ENCODE measurements around the gene MMP24OS.
"Not testable (repeated sequence)": the region's sequence is repeated elsewhere in the genome, so short reads cannot be mapped to it uniquely, and the experiment has no call there.

MMP24OS gene

DNA sequence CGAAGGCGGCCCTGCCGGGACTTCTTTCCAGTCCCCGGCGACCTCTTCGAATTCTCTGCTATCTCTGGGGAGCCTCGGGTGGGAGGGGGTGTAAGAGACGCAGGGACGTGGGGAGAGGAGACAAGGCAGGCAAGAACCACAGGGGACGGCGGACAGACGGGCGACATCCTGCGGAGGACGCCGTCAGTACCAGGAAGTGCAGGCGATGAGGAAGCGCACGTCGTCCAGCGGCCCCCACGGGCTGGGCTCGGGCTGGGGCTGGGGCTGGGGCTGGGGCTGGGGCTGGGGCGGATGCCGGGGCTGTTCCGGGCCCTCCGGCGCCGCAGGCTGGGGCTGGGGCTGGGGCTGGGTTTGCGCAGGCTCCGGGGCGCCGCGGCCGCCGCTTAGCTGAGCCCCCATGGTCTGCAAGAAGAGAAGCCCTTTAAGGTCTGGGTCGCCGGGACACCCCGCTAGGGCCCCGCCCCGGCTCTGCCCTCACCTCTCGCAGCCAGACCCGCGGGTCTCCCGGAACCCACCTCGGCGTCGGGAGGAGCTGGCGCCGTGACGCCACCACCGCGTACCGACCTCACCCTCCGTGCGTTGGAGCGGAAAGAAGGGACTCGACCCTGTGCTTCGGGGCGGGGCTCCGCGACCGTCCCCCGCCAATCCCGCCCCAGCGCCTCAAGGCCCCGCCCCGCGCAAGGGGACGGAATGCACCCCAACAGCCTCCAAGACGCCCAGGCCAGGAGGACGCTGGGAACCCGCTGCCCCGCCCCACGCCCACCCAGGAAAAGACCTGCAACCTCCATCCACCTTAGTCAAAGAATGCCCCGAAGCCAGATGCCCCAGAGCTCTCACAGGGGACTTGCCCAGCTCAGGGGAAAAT, at the start of gene MMP24OS:
Gene MMP24OS, minus strand, starts transcription at position 592 of the 865 bp plus-strand sequence. Its CDS starts 193 bp downstream, at position 399.
- DNase-seq, result peak; percentile 90
- in situ Hi-C loops (cut with HindIII; ENCODE audit: low pct_ligation_motif_present, low pct_unique_long_range_greater_than_20kb, low sequenced_read_pairs), result no loop called here

DNA sequence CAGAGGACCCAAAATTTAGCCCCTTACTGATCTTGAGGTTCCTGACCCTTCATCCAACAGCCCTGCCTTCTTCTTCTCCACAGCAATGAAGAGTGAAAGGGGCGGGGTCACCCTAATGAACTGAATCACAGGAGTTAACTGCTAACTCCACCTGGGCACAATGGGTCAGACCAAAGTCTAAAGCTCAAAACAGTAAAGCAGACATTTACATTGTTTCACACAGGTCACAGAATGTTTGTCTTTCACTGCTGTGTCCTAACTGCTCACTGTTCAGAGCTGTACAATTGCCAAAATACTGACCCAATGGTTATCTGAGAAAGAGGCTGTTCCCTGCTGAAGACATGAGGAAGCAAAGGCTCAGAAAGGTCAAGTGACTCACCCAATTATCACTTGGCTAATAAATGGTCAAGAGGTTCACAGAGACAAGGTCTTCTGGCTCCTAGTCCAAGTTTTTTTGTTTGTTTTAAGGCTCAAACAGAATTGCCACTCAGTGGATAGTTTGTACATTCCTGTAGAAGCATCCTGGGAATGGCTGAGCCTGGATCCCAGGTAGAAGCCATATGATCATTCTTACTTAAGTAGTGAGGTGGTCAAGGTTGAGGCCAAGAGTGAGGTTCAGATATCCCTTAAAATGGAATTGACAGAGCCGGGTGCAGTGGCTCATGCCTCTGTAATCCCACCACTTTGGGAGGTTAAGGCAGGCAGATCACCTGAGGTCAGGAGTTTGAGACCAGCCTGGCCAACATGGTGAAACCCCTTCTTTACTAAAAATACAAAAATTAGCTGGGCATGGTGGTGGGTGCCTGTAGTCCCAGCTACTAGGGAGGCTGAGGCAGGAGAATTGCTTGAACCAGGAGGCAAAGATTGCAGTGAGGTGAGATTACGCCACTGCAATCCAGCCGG, 49.4 kb upstream of the MMP24OS start:
- DNase-seq, result peak; percentile 27
- in situ Hi-C loops (cut with HindIII; ENCODE audit: low pct_ligation_motif_present, low pct_unique_long_range_greater_than_20kb, low sequenced_read_pairs), result no loop called here

DNA sequence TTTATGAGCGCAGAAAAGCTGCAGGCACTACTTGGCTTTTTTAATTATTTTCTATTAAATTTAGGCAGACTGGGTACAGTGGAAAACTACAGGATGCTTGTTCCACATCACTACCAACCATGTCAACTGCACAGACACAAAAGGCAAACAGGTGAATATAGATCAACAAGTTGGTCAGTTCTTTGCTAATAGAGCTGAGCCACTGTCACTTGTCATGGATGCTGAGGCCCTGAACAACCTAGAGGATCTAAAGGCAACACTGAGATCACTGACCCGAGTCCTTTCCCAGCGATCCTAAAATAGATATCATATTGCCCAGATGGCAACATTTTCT, 48.8 kb upstream of the MMP24OS start:
- in situ Hi-C loops (cut with HindIII; ENCODE audit: low pct_ligation_motif_present, low pct_unique_long_range_greater_than_20kb, low sequenced_read_pairs), result no loop called here
- no peak for DNase-seq

DNA sequence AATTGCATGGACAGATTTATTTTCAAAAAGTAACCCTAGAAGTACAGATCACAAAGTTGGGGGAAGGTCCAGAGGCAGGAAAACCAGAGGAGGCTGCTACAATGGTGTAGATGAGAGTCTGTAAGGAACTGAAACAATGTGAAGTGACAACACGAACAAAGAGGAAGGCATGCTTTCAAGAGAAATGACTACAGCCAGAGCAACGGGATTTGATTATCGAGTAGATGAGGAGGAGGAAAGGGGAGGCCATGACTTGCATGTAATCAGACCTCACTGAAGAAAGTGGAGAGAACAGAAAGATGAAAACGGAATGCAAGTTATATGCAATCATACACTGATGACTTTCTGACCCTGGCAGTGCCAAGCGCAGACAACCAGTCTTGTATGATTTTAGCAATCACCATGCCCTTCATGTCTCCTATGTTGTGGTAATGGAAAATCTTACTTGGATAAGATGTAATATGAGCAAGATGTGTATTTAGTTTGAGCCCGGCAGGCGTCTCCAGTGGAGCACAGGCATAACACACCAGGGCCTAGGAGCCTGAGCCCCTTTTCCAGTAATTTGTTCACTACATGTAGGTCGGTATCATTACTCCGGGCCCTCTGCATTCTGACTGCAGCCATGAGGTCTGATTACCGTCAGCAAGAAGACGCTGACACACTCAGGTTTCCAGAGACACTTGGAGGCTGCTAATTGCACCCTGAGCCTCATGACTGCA, 48.3 kb upstream of the MMP24OS start:
- in situ Hi-C loops (cut with HindIII; ENCODE audit: low pct_ligation_motif_present, low pct_unique_long_range_greater_than_20kb, low sequenced_read_pairs), result no loop called here
- no peak for DNase-seq

DNA sequence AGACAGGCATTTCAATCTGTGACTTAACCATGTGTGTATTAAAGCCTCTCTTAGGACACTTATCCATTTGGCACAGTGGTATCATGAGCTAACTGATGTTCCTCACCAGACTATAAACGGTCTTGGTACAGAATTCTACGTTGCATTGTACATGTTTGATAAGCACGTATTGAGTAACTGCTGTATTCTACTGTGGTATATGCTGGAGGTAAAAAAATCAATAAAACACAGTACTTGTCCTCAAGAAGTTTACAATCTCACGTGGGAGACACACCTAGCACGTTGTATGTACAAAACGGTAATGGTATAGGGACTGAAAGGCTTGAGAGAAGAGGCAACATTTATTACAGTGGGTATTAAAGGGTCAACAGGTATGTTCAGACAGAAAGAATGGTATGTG, 47.5 kb upstream of the MMP24OS start:
- in situ Hi-C loops (cut with HindIII; ENCODE audit: low pct_ligation_motif_present, low pct_unique_long_range_greater_than_20kb, low sequenced_read_pairs), result no loop called here
- DNase-seq, result no peak

DNA sequence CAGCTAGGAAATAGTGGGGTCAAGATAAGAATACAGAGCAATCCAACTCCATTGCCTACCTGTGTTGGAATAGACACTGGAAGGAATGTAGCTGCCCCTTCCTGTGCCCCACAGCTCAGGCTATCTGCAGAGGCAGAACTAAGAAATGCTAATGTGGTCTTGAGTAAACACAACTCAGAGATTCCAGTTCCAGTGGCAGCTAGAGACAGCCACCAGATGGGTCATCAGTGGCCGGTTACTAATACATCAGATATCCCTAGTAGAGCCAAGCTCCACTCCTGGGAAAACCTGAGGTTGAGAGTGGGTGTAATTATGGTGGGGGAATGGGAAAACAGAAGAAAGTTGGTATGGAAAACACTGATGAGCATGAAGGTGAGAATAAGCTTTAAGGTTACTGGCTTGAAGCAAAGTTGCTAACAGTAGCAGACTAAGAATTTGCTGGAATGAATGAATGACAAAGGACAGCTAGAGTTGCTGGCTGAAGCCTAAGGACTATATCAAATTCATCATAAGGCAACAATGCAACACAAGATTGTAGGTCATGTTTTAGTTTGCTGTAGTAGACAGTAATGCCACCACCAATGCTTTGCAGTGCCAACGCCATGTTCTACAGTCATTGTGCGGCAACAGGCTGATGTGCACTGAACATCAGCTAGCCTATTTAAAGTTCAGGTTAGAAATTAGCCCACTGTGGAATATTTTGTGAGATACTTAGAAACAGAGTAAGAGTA, 42.6 kb upstream of the MMP24OS start:
- in situ Hi-C loops (cut with HindIII; ENCODE audit: low pct_ligation_motif_present, low pct_unique_long_range_greater_than_20kb, low sequenced_read_pairs), result no loop called here
- peak; percentile 87 for DNase-seq

DNA sequence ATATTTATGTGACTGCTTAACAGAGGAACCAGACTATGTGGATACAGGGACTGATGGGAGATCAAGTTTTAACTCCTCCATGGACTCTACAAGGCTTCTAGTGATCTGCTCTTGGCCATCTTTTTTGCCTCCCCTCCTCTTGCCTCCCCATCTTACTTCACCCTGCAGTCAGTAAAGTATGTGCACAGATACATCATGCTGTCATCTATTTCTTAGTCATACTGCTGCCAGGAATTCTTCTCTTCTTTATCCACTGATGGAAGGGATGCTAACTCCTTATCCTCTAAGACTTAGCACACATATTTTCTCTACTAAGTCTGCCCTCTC, 41.9 kb upstream of the MMP24OS start:
- peak; percentile 64 for DNase-seq
- in situ Hi-C loops (cut with HindIII; ENCODE audit: low pct_ligation_motif_present, low pct_unique_long_range_greater_than_20kb, low sequenced_read_pairs), result no loop called here

DNA sequence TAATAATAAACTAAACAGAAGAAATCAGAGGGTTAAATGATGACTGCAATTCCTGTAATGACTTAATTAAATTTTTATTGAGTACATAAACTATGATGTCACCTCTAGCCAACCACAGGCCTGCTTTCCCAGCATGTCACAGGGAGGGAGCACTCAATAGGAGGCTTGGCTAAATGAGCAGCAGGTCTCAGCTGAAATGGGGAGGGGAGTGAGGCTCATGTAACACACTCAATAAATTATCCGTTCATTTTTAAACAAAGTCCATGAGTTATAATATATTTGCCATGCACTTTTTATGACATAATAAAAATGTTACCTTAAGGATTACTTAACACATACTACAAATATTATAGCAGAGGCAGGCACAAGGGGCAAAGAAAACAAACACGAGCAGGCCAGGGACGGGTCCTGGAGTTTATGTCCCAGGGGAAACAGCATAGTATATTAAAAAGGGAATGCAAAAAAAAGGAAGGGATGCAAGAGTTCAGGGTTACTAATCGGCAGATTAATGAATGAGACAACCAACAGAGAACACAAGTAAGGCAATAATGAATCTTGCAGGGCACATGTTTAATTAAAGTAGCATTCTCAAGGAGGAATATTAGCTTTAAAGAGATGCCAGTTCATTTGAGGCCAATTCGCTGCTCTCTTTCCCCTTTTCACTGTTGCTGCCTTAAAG, 41.4 kb upstream of the MMP24OS start:
- DNase-seq, result peak; percentile 77
- in situ Hi-C loops (cut with HindIII; ENCODE audit: low pct_ligation_motif_present, low pct_unique_long_range_greater_than_20kb, low sequenced_read_pairs), result no loop called here

DNA sequence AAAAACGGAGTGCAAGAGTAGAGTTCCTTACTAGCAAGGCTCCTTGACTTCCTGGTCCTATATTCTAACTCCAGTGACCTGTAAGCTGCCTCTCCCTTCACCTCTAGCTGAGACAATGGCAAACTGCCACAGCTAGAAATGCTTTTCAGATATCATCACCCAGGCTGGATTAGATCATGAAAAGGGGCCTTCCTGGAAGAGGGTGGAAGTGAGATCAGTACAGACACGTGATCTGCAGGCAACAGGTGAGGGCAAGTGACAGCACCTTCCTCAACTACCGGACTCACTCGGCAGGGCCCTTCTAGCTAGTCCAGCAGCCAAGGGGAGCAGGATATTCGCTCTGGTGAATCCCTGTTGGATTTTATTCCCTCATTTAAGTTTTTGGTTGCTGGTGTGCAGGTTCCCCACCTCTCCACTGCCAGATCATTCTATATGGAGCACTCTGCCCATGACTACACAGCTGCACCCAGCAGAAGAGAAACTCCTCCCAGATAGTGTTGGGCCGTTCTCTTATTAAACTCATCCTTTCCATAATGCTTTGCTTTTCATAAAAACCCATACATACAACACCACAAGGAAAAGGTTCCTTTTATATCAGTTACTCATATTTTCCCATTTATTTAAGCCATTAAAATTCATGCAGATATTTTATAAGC, 40.7 kb upstream of the MMP24OS start:
- in situ Hi-C loops (cut with HindIII; ENCODE audit: low pct_ligation_motif_present, low pct_unique_long_range_greater_than_20kb, low sequenced_read_pairs), result no loop called here
- peak; percentile 96 for DNase-seq

DNA sequence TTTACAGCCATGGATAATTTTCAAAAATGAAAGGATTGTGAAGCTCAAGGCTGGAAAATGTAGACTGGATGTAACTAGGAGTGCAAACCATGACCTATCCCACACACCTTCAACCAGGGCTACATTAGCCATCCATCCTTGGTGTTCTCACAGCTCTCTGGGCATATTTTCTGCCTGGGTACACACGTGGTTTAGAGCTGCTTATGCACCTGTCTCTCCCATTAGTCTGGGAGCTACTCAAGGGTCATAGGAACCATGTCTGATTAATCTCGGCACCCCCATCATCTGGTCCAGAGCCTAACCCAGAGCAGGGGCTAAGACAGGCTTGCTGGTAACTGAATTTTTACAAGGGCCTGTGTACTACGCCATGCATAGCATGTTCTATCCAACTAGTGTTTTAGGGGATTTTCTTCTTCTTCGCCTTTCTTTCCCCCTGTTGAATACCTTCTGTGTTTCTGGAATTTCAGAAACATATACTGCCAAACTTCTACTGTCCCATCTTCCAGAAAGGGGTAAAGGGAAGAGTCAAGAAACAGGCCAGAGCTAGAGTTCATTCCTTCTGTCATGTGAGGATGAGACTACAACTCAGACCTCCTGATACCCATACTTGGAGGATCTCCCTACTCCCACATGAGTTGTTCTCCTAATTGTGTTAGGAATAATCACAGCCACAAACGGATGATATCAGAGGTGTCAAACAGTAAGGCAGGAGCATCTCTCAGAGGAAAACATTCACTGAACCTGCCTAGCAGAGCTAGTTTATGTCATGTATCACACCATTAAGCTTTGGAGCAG, 39.7 kb upstream of the MMP24OS start:
- in situ Hi-C loops (cut with HindIII; ENCODE audit: low pct_ligation_motif_present, low pct_unique_long_range_greater_than_20kb, low sequenced_read_pairs), result no loop called here
- DNase-seq, result peak; percentile 32

DNA sequence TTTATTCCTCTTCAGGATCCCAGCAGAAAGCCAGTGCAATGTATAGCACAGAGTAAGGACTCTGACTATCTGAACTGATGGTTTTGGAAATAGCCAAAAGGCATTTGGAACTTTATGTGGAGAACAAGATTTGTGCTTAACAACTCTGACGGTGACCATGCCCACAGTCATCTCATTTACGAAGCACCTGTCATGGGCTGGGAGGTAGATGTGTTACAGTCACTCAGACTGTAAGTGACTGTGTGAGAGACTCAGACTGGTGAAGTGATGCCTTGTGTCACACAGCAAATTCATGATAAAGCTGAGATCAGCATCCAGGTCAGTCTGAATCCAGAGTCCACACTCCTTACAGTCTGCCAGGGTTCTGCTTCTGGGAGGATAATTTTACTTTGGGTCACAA, 38.2 kb upstream of the MMP24OS start:
- in situ Hi-C loops (cut with HindIII; ENCODE audit: low pct_ligation_motif_present, low pct_unique_long_range_greater_than_20kb, low sequenced_read_pairs), result no loop called here

DNA sequence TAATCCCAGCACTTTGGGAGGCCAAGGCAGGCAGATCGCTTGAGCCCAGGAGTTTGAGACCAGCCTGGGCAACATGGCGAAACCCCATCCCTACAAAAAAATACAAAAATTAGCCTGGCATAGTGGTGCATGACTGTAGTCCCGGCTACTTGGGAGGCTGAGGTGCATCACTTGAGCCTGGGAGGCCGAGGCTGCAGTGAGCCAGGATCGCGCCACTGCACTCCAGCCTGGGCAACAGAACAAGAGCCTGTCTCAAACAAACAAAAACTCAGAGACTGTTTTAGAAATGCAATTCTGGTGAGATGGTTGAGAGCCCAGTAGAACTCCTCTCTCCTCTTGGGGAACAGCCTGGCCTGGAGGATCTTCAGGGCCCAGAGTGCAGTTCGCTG, 37.7 kb upstream of the MMP24OS start:
- DNase-seq; in situ Hi-C loops (cut with HindIII; ENCODE audit: low pct_ligation_motif_present, low pct_unique_long_range_greater_than_20kb, low sequenced_read_pairs): not testable (repeated sequence)

More for the DNA sequence above, 38.2 kb upstream of the MMP24OS start:
- DNase-seq, result no peak

DNA sequence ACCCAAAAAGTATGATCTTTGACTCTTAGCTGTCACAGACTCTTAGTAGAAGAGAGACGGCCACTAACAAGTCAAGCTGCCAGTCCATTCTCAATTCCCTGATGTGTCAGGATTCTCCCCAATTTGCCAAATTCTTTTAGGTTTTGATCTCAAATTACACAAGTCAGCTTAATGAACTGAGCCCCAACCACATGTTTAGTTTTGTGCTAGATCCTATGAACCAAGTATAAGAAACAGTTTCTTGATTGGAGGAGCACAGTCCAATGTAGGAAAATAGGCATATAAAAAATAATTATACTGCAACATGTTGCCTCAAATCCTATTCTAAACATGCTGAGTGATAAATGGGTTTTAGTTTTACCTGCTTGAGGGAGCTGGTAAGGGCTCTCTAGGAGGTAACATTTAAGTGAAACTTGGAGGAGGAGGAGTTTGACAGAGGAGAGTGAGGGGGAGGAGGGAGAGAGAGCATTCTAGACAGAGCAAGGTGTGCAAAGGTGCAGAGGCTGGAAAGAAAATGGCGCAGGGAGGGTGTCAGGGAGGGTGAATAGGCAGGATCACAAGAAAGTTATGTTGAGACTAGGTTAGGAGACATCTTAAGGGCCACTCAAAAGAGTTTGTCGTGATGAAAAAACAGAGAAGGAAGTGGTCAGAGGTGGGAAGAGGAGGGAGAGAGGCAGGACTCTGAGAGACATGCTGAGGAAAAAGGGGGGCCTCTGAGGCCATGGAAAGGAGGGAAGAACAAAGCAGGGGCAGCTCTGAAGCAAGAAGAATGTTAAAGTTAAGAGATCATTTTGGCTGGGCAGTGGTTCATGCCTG, 37.1 kb upstream of the MMP24OS start:
- DNase-seq, result no peak
- in situ Hi-C loops (cut with HindIII; ENCODE audit: low pct_ligation_motif_present, low pct_unique_long_range_greater_than_20kb, low sequenced_read_pairs), result no loop called here

DNA sequence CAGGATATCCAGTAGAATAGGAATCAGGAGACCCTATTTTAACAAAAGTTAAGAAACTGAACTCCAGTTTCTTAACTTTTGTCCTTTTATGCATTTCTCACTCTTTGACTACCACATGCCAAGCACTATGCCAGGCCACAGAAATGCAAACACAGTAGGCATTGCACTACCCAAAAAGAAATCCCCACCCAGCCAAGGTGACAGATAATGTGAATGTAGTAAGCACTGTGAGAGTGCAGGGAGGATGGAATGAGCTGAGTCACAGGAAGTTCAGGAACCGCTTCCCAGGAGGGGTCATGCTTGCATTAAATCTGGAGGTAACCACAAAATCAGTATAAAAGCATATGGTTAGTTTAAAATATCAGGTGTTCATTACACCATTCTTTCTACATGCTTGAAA, 34.4 kb upstream of the MMP24OS start:
- in situ Hi-C loops (cut with HindIII; ENCODE audit: low pct_ligation_motif_present, low pct_unique_long_range_greater_than_20kb, low sequenced_read_pairs), result no loop called here
- peak; percentile 93 for DNase-seq

DNA sequence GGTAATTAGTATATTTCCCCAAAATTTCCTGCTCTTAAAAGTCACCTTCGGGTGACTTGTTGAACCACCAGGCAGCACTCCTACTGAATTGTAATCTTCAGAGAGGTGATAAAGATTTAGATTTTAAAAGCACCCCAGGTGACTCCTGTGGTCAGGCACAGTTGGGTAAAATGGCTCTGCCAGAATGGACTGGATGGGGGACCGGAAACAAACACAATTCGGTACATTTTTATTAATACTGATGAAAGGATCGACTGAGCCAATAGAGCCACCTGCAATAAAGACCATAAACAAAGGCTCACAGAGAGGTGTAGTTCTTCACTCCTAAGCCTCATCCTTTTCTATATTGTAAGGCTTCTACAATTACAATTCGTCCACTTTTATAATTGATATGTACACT, 33.9 kb upstream of the MMP24OS start:
- DNase-seq, result peak; percentile 14

DNA sequence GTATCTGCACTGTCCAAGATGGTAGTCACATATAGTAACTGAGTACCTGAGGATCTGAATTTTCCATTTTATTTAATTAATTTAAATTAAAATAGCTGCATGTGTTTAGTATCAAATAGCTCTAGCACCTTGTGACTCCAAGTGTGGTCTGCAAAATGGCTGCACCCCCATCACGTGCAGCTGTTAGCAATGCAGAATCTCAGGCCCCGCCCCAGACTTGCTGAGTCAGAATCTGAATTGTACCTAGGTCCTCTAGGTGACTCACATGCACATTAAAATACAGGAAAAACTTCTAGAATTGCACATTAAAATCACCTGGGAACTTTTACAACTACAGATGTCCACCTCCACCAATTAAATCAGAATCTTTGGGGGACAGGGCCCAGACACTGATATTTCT, 33.5 kb upstream of the MMP24OS start:
- in situ Hi-C loops (cut with HindIII; ENCODE audit: low pct_ligation_motif_present, low pct_unique_long_range_greater_than_20kb, low sequenced_read_pairs), result no loop called here

More for the DNA sequence above, 33.9 kb upstream of the MMP24OS start:
- in situ Hi-C loops (cut with HindIII; ENCODE audit: low pct_ligation_motif_present, low pct_unique_long_range_greater_than_20kb, low sequenced_read_pairs), result no loop called here

More for the DNA sequence above, 33.5 kb upstream of the MMP24OS start:
- DNase-seq, result peak; percentile 89
